NCI-H2196 (cell line): ENCODE measurements around the gene OOSP3.
"Not testable (repeated sequence)": the region's sequence is repeated elsewhere in the genome, so short reads cannot be mapped to it uniquely, and the experiment has no call there.

ENCODE experiments used
- DNase-seq: peaks from one replicate; lab custom pipeline; 2025; ENCODE audit not compliant: unreplicated experiment; lab: John Stamatoyannopoulos, UW

OOSP3 gene, protein sequence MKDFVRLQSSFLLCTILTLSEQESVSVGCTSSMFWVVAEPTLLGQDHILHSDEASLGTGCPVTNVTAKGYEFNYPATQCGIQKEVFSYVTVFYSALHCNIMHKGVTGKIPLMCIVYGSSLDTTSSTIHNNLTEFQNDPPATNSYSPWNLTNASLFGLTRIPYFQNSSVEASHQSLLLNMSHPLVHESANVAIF

GRCh38 chr11:59878575-59878974, at the start of gene OOSP3:
TSS of gene OOSP3 (plus strand) at chr11:59878782. CDS start at chr11:59878809, 27 bp downstream.
- DNase-seq, result no peak

- no peak for DNase-seq
Observed at GRCh38 chr11:59829358-59829757, 49.2 kb upstream of the OOSP3 start.

- DNase-seq, result no peak
Observed at GRCh38 chr11:59833602-59834001, 45.0 kb upstream of the OOSP3 start.

DNA sequence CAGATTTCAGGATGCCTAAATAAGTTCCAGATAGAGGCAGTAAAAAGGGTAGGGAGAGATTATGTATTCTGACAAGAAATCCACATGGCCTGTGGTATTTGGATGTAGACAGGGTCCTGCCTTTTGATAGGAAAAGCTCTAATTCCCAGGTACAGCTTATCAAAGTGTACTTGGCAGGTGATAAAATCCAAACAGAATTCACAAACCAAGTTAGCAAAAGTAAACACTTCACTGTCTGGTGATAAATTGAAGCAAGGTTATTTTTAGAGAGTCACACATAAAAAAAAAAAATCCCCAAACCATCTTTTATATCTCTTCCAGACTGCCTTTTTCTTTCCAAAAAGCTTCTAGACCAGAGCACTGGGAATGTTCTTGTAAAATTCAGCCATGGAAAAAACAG, 39.0 kb upstream of the OOSP3 start:
- no peak for DNase-seq

DNA sequence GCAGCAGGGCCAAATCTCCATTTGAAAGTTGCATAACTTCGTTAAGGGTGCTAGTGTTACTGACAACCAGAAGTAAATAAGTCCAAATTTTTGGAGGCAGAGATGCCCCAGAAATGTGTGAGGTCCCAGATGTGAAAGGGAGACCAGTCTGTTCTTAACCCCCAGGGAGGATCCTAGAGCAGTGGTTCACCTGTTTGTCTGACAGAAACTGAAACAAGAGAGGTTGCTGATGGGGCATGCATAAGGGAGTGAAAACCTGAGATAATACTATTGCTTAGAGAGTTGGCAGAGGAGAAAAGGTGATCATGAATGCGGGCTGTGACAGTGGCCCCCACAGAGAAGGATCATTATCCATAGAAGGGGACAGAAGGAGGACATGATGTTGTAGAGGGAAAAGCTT, 37.1 kb upstream of the OOSP3 start:
- no peak for DNase-seq

- DNase-seq, result no peak
Observed at GRCh38 chr11:59842316-59842715, 36.3 kb upstream of the OOSP3 start.

GRCh38 chr11:59845399-59845798, 33.2 kb upstream of the OOSP3 start, which contains the start of gene CBLIF:
TSS of gene CBLIF (minus strand) at chr11:59845499. CDS start at chr11:59845453, 46 bp downstream.
- DNase-seq, result no peak

- DNase-seq, result no peak
Observed at GRCh38 chr11:59846556-59846955, 32.0 kb upstream of the OOSP3 start.

- no peak for DNase-seq
Observed at GRCh38 chr11:59847626-59848025, 31.0 kb upstream of the OOSP3 start.

- not testable (repeated sequence) for DNase-seq
Observed at GRCh38 chr11:59848439-59848838, 30.1 kb upstream of the OOSP3 start.

GRCh38 chr11:59849129-59849528, 29.5 kb upstream of the OOSP3 start:
- no peak for DNase-seq

DNA sequence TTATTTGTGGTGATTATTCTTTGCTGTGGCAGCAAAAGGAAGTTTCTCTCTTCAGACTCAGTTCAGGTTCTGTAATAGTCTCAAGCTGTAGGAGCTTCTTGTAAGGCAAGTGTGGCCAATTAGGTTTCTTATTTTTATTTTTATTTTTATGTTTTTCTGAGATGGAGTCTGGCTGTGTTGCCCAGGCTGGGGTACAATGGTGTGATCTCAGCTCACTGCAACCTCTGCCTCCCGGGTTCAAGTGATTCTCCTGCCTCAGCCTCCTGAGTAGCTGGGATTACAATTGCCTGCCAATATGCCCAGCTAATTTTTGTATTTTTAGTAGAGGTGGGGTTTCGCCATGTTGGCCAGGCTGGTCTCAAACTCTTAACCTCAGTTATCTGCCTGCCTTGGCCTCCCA, 29.0 kb upstream of the OOSP3 start:
- not testable (repeated sequence) for DNase-seq

DNA sequence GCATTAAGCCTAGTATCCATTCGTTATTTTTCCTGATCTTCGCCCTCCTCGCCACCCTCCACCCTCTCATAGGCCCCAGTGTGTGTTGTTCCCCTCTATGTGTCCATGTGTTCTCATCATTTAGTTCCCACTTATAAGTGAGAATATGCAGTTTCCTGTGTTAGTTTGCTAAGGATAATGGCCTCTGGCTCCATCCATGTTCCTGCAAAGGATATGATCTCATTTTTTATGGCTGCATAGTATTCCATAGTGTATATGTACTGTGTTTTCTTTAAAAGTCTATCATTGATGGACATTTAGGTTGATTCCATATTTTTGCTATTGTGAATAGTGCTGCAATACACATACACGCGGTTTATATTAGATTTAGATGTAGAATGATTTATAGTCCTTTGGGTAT, 27.2 kb upstream of the OOSP3 start:
- not testable (repeated sequence) for DNase-seq

GRCh38 chr11:59854871-59855270, 23.7 kb upstream of the OOSP3 start:
- no peak for DNase-seq

- no peak for DNase-seq
Observed at GRCh38 chr11:59857439-59858434, 20.8 kb upstream of the OOSP3 start.

- no peak for DNase-seq
Observed at GRCh38 chr11:59859673-59860072, 18.9 kb upstream of the OOSP3 start.

DNA sequence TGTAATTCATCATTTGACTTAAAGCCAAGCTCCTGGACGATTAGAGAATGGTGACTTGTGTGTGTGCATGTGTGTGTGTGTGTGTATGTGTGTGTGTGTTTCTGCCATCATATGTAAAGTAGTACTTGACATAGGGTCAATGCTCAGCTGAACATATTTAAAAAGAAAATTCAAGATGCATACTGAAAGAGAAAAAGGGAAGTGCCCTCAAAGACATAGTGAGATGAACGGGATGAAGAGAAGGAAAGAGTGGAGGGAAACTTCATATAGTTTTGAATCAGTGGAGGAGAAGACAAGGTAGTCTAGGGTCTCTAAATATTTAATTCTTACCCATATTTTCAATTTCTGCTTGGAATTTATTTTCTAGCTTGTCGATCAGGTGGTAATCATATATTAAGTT, 16.3 kb upstream of the OOSP3 start:
- no peak for DNase-seq

DNA sequence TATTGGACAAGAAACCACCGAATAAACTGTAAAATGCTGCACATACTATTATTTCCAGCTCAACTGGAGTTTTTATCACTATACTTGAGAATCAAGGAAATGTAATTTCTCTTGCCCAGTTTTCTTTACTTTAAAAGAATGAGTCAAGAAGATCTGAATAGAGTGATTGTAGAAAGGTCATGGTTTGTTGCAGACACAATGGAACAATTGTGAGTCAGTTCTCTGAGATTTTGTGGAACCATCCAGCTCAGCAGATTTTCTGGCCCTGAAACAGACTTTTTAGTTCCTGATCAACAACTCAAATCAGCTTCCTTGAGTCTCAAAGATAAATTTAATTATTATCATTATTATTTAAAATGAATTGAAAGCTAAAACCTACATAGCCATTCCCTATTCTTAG, 13.6 kb upstream of the OOSP3 start:
- DNase-seq, result no peak

DNA sequence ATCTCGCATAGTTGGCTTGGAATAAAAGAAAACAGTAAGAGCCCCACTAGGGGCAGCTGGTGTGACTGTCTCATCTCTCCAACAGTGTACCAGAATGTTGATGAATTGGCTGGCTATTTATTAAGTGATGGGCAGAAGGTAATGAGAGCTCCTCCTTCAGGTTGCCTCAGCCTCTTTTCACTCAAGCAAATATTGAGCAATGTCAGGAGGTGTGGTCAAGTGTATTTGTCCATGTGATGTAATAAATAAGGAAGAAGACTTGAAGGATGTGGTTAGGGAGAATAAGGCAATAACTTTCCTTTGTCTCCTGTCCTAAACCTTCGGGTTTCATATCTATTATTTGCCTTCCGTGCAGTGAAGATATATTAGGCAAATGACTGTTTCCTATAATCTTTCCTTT, 12.2 kb upstream of the OOSP3 start, which contains the start of gene TCN1:
Gene TCN1 (minus strand): TSS at position 91 of the 400 bp plus-strand sequence. CDS start 17 bp downstream, at position 74.
- no peak for DNase-seq

- DNase-seq, result no peak
Observed at GRCh38 chr11:59866836-59867235, 11.7 kb upstream of the OOSP3 start.

DNA sequence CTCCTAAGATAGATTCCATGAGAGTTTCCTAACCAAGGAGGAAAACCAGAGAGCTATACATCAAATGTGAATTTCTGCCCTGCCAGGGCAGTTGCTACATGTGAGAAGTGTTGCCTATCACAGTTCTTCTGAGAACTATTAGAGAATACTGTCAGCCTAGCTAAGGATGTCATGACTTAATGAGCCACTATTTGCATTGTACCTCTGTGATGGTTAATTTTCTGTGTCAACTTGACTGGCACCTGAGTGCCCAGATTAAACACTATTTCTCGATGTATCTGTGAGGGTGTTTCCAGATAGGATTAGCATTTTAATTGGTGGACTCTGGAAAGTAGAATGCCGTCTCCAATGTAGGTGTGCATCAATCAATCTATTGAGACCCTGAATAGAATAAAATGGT, 10.6 kb upstream of the OOSP3 start:
- no peak for DNase-seq

DNA sequence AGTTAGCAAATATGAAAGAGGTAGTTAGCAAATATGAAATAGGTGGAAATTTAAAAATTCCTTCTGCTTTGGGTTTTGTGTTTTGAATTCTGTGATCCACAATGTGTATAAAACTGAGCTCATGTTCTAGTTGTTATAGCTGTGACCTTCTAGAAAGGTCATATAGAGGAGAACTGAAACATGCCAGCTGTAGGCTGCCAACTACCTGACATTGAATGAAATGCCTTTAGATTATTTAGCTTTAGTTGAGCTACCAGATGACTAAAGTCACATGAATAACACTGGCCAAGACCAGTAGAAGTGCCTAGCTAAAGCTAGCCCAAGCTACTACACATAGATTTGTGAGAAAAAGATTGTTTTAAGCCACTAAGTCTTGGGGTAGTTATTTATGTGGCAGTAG, 6.5 kb upstream of the OOSP3 start:
- no peak for DNase-seq
